Coronary artery (tissue), 2 donors: ENCODE measurements around the gene PCK1.

Source experiments
- DNase-seq: peaks from one replicate; pipeline ENCODE4 v3.0.0-alpha.2; 2017; ENCODE audit warnings: low spot score
- H3K27ac ChIP-seq, 2 donors: fragments of 200-600 bp; sonication (generic); one replicate each; pipeline ENCODE4 v1.5.1; 2016 to 2019
- H3K4me3 ChIP-seq: fragments of 200-600 bp; sonication (generic); 2 replicates; pipeline ENCODE4 v1.5.1; 2016; ENCODE audit warnings: mild to moderate bottlenecking, moderate library complexity
- CTCF ChIP-seq: fragments of 200-600 bp; sonication (generic); IDR thresholded peaks from one replicate; pipeline ENCODE4 v1.5.1; 2019; ENCODE audit warnings: antibody characterized with exemption

Gene PCK1

GRCh38 chr20:57523782-57524181 is 37.1 kb upstream of the PCK1 start:
- no peak for TF ChIP-seq CTCF
- Histone ChIP-seq H3K27ac (no peak overlapping the region), H3K4me3 (no peak overlapping the region)
- no peak for DNase-seq

- no peak for DNase-seq
- no peak for TF ChIP-seq CTCF
- no peak within 1 kb of the TSS for H3K4me3 ChIP-seq
- H3K27ac ChIP-seq: no peak within 1 kb of the TSS
Measured at GRCh38 chr20:57524511-57525176, 36.3 kb upstream of the PCK1 start, which contains the start of gene CTCFL. Gene CTCFL (minus strand): TSS chr20:57525140. CDS start chr20:57524205, 935 bp downstream.

- no peak for TF ChIP-seq CTCF
- DNase-seq: no peak
- no peak overlapping the region for H3K27ac ChIP-seq
Measured at GRCh38 chr20:57525328-57526086, 35.4 kb upstream of the PCK1 start.

GRCh38 chr20:57526087-57526884 is 34.6 kb upstream of the PCK1 start:
- DNase-seq: no peak
- H3K4me3 ChIP-seq: no peak overlapping the region
- no peak overlapping the region for H3K27ac ChIP-seq
- no peak for TF ChIP-seq CTCF

More at GRCh38 chr20:57525328-57526086, 35.4 kb upstream of the PCK1 start:
- H3K4me3 ChIP-seq: no peak overlapping the region

GRCh38 chr20:57526885-57527460 is 33.9 kb upstream of the PCK1 start:
- no peak overlapping the region for H3K4me3 ChIP-seq
- no peak overlapping the region for H3K27ac ChIP-seq
- no peak for DNase-seq
- no peak for TF ChIP-seq CTCF

GRCh38 chr20:57527728-57528127 is 33.2 kb upstream of the PCK1 start:
- TF ChIP-seq CTCF: no peak
- no peak overlapping the region for H3K27ac ChIP-seq
- DNase-seq: no peak
- no peak overlapping the region for H3K4me3 ChIP-seq
